ENCODE data around the gene LPP.

DNA sequence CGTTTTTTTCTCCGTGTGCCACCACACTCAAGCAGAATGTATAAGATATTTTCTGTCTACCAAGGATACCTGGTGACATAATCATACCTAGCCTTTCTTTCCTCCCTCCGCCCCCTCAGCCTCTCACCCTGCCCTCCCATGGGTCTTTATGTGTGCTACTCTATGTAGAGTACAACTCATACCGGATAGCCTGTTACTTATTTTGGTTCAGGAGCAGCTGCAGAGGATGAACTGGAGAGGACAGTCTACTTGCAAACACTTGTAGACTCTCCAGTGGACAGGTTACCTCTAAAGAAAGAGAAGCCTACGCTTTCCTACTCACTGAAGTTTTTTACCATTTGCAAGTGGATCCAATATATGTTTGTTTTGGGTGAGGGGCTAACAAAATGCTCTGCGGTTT, 671.9 kb downstream of the LPP start:
- TF ChIP-seq CTCF (IDR thresholded peaks at IDR 0.05 in 4 of 5, conservative IDR thresholded peaks at IDR 0.05 in 1 of 5) = no peak
- no peak for TF ChIP-seq POLR2A (IDR thresholded peaks at IDR 0.05)

Measured in gastrocnemius medialis (tissue), 4 donors.